Endothelial cell of umbilical vein (primary cell): Measurements from ENCODE around the gene GNAS-AS1.

Experiments
- EZH2 ChIP-seq: IDR thresholded peaks from 2 replicates; pipeline ENCODE4 v1.6.1; 2012; ENCODE audit warnings: borderline replicate concordance, low read depth, mild to moderate bottlenecking, moderate library complexity, low read length, inconsistent platforms; ENCODE audit not compliant: severe bottlenecking
- FOS ChIP-seq: IDR thresholded peaks from 2 replicates; pipeline ENCODE4 v1.6.1; 2011; ENCODE audit warnings: mild to moderate bottlenecking, low read length, moderate library complexity, borderline replicate concordance; ENCODE audit not compliant: insufficient read depth
- JUN ChIP-seq: IDR thresholded peaks from 2 replicates; pipeline ENCODE4 v1.6.1; 2011; ENCODE audit warnings: borderline replicate concordance, low read depth; ENCODE audit not compliant: insufficient read length, insufficient read depth
- MYC ChIP-seq: IDR thresholded peaks from one replicate; pipeline ENCODE4 v1.6.1; 2011; ENCODE audit warnings: mild to moderate bottlenecking, low read depth, low read length
- POLR2A ChIP-seq: IDR thresholded peaks from 2 replicates; pipeline ENCODE4 v1.6.1; 2012; ENCODE audit warnings: low read depth, mild to moderate bottlenecking, control low read depth, low read length
- POLR2AphosphoS5 ChIP-seq: IDR thresholded peaks from 2 replicates; pipeline ENCODE4 v1.6.1; 2012; ENCODE audit warnings: low read depth, mild to moderate bottlenecking, control low read depth, low read length, moderate library complexity; ENCODE audit not compliant: insufficient read depth
- TF ChIP-seq, protein P1 (sequence below), 2 donors: IDR thresholded peaks; 1 replicate in 1 of 2; 2 replicates in 1 of 2; pipeline ENCODE4 v1.5.1; 2011; ENCODE audit warnings: low read length in 2 of 2, mild to moderate bottlenecking in 2 of 2, moderate library complexity in 2 of 2, control low read depth in 1 of 2, inconsistent platforms in 1 of 2, low read depth in 1 of 2; ENCODE audit not compliant: insufficient read depth in 1 of 2; ENCODE audit errors: extremely low read depth in 1 of 2
- TF ChIP-seq, protein P2 (sequence below): IDR thresholded peaks from 2 replicates; pipeline ENCODE4 v1.6.1; 2011; ENCODE audit not compliant: insufficient read depth, insufficient read length

DNA sequence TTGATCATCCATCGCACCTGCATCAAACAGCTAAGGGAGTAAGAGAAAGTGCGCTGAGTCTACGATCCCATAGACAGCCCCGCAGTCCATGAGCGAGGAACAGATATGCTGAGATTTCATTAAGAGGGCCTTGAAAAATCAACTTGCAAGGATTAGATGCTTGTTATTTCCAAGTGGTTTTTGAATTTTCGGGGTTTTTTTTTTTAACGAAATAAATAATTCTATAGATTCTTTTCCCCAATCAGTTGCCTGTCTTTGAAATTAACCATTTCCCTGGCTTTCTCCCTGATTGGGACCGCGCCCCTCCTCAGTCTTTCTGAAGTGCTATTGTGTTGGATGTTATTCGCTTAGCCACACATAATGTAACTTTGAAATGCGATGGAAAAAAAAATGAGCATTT, 48.6 kb downstream of the GNAS-AS1 start:
- TF ChIP-seq EZH2 (no peak), POLR2A (no peak), POLR2AphosphoS5 (no peak), MYC (no peak), FOS (no peak), JUN (no peak)
- TF ChIP-seq, protein P1, sequence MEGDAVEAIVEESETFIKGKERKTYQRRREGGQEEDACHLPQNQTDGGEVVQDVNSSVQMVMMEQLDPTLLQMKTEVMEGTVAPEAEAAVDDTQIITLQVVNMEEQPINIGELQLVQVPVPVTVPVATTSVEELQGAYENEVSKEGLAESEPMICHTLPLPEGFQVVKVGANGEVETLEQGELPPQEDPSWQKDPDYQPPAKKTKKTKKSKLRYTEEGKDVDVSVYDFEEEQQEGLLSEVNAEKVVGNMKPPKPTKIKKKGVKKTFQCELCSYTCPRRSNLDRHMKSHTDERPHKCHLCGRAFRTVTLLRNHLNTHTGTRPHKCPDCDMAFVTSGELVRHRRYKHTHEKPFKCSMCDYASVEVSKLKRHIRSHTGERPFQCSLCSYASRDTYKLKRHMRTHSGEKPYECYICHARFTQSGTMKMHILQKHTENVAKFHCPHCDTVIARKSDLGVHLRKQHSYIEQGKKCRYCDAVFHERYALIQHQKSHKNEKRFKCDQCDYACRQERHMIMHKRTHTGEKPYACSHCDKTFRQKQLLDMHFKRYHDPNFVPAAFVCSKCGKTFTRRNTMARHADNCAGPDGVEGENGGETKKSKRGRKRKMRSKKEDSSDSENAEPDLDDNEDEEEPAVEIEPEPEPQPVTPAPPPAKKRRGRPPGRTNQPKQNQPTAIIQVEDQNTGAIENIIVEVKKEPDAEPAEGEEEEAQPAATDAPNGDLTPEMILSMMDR (IDR thresholded peaks at IDR 0.05; ENCODE audit: extremely low read depth in 1 of 2, insufficient read depth in 1 of 2, low read depth in 1 of 2, low read length in 2 of 2), result no peak
- TF ChIP-seq, protein P2, sequence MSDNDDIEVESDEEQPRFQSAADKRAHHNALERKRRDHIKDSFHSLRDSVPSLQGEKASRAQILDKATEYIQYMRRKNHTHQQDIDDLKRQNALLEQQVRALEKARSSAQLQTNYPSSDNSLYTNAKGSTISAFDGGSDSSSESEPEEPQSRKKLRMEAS, result no peak
